DOHH2 (cell line): ENCODE results near the gene BMP7.

Experiments
- H3F3A ChIP-seq: fragments of 200-600 bp; sonication (generic), shearing (Covaris generic); 2 replicates; pipeline ENCODE4 v1.6.0; 2016; ENCODE audit warnings: antibody characterized with exemption, mild to moderate bottlenecking; ENCODE audit not compliant: control insufficient read depth, insufficient read depth
- H3K27ac ChIP-seq: fragments of 200-600 bp; sonication (generic); 2 replicates; pipeline ENCODE4 v1.5.1; 2014; ENCODE audit warnings: low read depth, mild to moderate bottlenecking, low read length, moderate library complexity
- H3K27me3 ChIP-seq: fragments of 200-600 bp; sonication (generic); 2 replicates; pipeline ENCODE4 v1.6.1; 2014; ENCODE audit warnings: mild to moderate bottlenecking, low read length, mixed read lengths; ENCODE audit not compliant: control insufficient read depth
- H3K36me3 ChIP-seq: fragments of 200-600 bp; sonication (generic); 2 replicates; pipeline ENCODE4 v1.6.1; 2014; ENCODE audit warnings: mild to moderate bottlenecking, low read length, moderate library complexity, mixed read lengths; ENCODE audit not compliant: control insufficient read depth
- H3K4me1 ChIP-seq: fragments of 200-600 bp; sonication (generic); 2 replicates; pipeline ENCODE4 v1.6.1; 2014; ENCODE audit warnings: mild to moderate bottlenecking, low read length, mixed read lengths; ENCODE audit not compliant: control insufficient read depth
- H3K4me2 ChIP-seq: fragments of 200-600 bp; sonication (generic); 2 replicates; pipeline ENCODE4 v1.6.0; 2014; ENCODE audit warnings: mild to moderate bottlenecking, low read length, moderate library complexity
- H3K4me3 ChIP-seq: fragments of 200-600 bp; sonication (generic); 2 replicates; pipeline ENCODE4 v1.5.1; 2014; ENCODE audit warnings: mild to moderate bottlenecking, low read length, mixed read lengths
- H3K79me2 ChIP-seq: fragments of 200-600 bp; sonication (generic); 2 replicates; pipeline ENCODE4 v1.6.1; 2014; ENCODE audit warnings: mild to moderate bottlenecking, low read length, mixed read lengths; ENCODE audit not compliant: control insufficient read depth
- H3K9me2 ChIP-seq: fragments of 200-600 bp; sonication (generic); replicated peaks from 2 replicates; pipeline ENCODE4 v1.6.1; 2014; ENCODE audit warnings: mild to moderate bottlenecking, low read length, mixed read lengths; ENCODE audit not compliant: control insufficient read depth
- H3K9me3 ChIP-seq: fragments of 200-600 bp; sonication (generic); 2 replicates; pipeline ENCODE4 v1.6.1; 2014; ENCODE audit warnings: antibody characterized with exemption, low read length, mixed read lengths; ENCODE audit not compliant: control insufficient read depth, insufficient read depth
- H4K20me1 ChIP-seq: fragments of 200-600 bp; sonication (generic); 2 replicates; pipeline ENCODE4 v1.6.0; 2014; ENCODE audit warnings: low read depth, mild to moderate bottlenecking, antibody characterized with exemption, low read length, moderate library complexity; ENCODE audit not compliant: control insufficient read depth, insufficient read depth
- EZH2phosphoT487 ChIP-seq: fragments of 200-600 bp; sonication (generic); IDR thresholded peaks from 2 replicates; pipeline ENCODE4 v1.6.1; 2017; ENCODE audit warnings: borderline replicate concordance, mild to moderate bottlenecking, antibody characterized with exemption, low read length, moderate library complexity, mixed read lengths
- TF ChIP-seq, protein P1 (sequence below): fragments of 200-600 bp; sonication (generic); IDR thresholded peaks from one replicate; pipeline ENCODE4 v1.5.1; 2014; ENCODE audit warnings: antibody characterized with exemption, mild to moderate bottlenecking, low read depth, low read length; ENCODE audit not compliant: poor library complexity, severe bottlenecking

Gene BMP7

DNA sequence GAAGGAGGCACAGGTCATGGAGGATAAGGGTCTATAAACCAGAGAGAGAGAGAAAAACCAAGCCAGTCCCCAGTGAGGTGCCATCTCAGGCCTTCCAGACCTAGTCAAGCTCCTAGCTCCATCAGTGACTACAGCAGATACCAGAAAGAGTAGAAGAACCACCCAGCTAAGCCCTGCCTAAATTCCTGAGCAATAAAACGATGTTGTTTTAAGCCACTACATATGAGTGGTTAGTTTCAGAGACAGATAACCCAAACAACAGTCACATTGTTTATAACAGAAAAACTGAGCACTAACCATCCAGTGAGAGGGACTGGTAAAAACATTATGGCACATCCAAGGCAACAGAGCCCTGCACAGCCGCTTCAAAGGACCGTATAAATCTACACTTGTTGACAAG, 59.2 kb downstream of the BMP7 start:
- H3K36me3 ChIP-seq, result peaks cover 96% of the 10 kb centered on the region
- H3F3A ChIP-seq, result peaks cover 60% of the 10 kb centered on the region
- peaks cover 70% of the 10 kb centered on the region for H4K20me1 ChIP-seq
- no peak overlapping the region for H3K4me3 ChIP-seq
- no peak overlapping the region for H3K27ac ChIP-seq
- H3K79me2 ChIP-seq, result peaks cover 97% of the 10 kb centered on the region
- H3K4me2 ChIP-seq, result no peak overlapping the region
- no peaks in the 10 kb centered on the region for H3K9me2 ChIP-seq
- TF ChIP-seq EZH2phosphoT487, result no peak
- TF ChIP-seq, protein P1, sequence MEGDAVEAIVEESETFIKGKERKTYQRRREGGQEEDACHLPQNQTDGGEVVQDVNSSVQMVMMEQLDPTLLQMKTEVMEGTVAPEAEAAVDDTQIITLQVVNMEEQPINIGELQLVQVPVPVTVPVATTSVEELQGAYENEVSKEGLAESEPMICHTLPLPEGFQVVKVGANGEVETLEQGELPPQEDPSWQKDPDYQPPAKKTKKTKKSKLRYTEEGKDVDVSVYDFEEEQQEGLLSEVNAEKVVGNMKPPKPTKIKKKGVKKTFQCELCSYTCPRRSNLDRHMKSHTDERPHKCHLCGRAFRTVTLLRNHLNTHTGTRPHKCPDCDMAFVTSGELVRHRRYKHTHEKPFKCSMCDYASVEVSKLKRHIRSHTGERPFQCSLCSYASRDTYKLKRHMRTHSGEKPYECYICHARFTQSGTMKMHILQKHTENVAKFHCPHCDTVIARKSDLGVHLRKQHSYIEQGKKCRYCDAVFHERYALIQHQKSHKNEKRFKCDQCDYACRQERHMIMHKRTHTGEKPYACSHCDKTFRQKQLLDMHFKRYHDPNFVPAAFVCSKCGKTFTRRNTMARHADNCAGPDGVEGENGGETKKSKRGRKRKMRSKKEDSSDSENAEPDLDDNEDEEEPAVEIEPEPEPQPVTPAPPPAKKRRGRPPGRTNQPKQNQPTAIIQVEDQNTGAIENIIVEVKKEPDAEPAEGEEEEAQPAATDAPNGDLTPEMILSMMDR, result no peak
- H3K4me1 ChIP-seq, result no peaks in the 10 kb centered on the region
- no peaks in the 10 kb centered on the region for H3K9me3 ChIP-seq
- H3K27me3 ChIP-seq, result no peaks in the 10 kb centered on the region

DNA sequence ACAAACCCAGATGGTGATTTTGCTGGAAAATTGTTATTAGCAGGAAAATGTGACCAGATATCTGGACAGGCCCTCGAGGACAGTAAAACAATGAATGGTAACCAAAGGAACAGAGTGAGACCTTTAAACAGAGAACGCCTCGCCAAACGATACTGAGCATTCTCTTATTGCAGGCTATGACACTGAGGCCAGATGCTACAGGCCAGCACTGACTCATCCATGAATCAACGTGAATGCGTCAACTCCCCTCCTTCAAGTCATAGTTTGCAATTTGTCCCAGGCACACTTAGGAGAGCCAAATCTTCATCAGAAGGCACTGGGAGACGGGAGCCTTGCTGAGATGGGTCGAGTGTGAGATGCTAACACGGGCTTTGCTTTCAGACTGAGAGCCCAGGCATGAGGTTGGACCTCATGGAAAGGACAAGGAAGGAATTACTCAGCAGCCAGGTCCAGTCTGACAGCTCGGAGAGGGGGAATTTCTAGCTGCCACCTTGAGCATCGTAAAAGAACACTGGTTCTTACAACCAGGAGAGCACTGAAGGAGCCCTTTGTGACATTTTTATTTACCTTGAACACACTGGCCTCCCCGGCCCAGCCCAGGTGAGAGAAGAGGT, 60.7 kb downstream of the BMP7 start:
- no peaks in the 10 kb centered on the region for H3K9me3 ChIP-seq
- TF ChIP-seq, protein P1, result no peak
- TF ChIP-seq EZH2phosphoT487, result no peak
- no peak overlapping the region for H3K27ac ChIP-seq
- peaks cover 61% of the 10 kb centered on the region for H3F3A ChIP-seq
- peaks cover 75% of the 10 kb centered on the region for H4K20me1 ChIP-seq
- peaks cover 97% of the 10 kb centered on the region for H3K79me2 ChIP-seq
- H3K9me2 ChIP-seq, result no peaks in the 10 kb centered on the region
- no peaks in the 10 kb centered on the region for H3K4me1 ChIP-seq
- H3K4me2 ChIP-seq, result no peak overlapping the region
- no peak overlapping the region for H3K4me3 ChIP-seq
- H3K36me3 ChIP-seq, result peaks cover 96% of the 10 kb centered on the region
- H3K27me3 ChIP-seq, result no peaks in the 10 kb centered on the region

DNA sequence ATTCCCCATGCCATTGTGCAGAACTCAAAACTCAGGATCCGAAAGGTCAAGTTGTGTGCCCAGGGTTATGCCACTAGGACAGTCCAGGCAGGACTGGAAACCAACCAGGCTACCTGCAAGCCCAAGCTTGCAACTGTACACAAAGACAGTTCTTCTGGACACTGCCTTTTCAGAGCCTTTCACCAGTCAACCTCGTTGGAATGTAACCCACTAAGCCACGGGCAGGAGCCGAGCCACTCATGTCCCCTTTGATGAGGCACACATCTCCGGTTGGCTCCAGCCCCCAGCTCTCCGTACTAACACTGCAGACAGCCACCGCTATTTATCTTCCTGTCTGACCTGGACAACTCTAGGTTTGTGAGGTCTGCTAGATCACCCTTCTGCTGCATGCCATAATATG, 62.5 kb downstream of the BMP7 start:
- peaks cover 98% of the 10 kb centered on the region for H3K36me3 ChIP-seq
- H3K27me3 ChIP-seq, result no peaks in the 10 kb centered on the region
- H4K20me1 ChIP-seq, result peaks cover 76% of the 10 kb centered on the region
- peaks cover 57% of the 10 kb centered on the region for H3F3A ChIP-seq
- no peak overlapping the region for H3K27ac ChIP-seq
- peaks cover 99% of the 10 kb centered on the region for H3K79me2 ChIP-seq
- no peak overlapping the region for H3K4me2 ChIP-seq
- H3K4me3 ChIP-seq, result no peak overlapping the region
- H3K4me1 ChIP-seq, result no peaks in the 10 kb centered on the region
- no peak for TF ChIP-seq EZH2phosphoT487
- TF ChIP-seq, protein P1, result no peak
- no peaks in the 10 kb centered on the region for H3K9me2 ChIP-seq
- no peaks in the 10 kb centered on the region for H3K9me3 ChIP-seq

DNA sequence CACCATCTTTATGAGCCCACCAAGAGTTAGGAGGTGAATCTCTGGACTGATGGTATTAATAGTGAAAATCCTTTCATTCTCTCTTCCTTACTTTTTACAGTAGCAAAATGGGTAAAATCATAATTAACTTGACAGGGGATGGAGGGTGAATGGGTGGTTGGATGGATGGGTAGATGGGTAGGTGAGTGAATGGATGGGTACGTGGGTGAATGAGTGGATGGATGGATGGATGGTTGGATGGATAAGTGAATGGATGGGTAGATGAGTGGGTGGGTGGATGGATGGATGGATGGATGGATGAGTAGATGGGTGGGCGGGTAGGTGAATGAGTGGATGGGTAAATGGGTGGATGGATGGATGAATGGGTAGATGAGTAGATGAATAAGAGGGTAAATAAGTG, 63.2 kb downstream of the BMP7 start:
- Histone ChIP-seq H3K4me3 (no peak overlapping the region), H3K27me3 (no peaks in the 10 kb centered on the region), H3K9me3 (no peaks in the 10 kb centered on the region), H4K20me1 (peaks cover 74% of the 10 kb centered on the region), H3K36me3 (peaks cover 98% of the 10 kb centered on the region), H3K4me1 (no peaks in the 10 kb centered on the region), H3K9me2 (no peaks in the 10 kb centered on the region), H3F3A (peaks cover 53% of the 10 kb centered on the region), H3K27ac (no peak overlapping the region), H3K79me2 (peaks cover 99% of the 10 kb centered on the region), H3K4me2 (no peak overlapping the region)
- no peak for TF ChIP-seq EZH2phosphoT487
- TF ChIP-seq, protein P1, result no peak
